Measurements from ENCODE around the gene LGALS3. TPM values are rescaled to one million over a fixed set of nuclear protein-coding genes. Genes with fewer than 3 reads are reported as not detected.

LGALS3 gene
- total RNA-seq, 4 donors from 2014 or later = 325 to 450 (median 349) TPM

DNA sequence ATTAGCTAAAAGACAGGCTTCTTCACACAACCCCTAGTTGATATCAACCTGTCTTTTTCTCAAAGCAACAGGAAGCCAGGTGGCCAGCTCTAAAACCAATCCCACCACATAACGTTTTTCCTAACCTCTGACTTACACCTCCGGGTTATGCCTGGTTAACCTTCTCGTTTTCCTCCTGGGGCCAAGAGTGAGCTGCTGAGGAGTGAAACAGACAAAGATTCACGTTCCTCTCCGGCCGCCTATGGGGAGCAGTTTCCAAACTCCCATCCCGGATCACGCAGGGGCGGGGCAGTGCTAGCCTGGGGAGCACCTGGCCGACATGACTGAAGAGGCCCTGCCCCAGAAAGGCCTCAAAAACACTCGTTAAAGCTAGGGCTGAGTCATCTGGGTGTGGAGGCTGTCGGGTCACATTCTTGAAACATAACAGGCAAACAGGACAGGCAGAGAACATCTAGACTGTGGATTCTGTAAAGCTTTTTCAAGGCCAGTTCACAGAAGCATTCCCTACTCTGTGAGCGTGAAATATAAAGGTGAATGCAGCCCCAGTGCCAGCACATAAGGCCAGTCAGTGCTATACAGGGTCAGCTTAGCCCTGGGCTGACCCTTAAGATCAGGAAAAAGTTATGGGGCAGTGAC, 25.9 kb upstream of the LGALS3 start:
- DNase-seq (ENCODE audit: low spot score) = peak; percentile 64
- ATAC-seq (ENCODE audit: low FRiP score) = peak; percentile 85
- TF ChIP-seq, protein P1, sequence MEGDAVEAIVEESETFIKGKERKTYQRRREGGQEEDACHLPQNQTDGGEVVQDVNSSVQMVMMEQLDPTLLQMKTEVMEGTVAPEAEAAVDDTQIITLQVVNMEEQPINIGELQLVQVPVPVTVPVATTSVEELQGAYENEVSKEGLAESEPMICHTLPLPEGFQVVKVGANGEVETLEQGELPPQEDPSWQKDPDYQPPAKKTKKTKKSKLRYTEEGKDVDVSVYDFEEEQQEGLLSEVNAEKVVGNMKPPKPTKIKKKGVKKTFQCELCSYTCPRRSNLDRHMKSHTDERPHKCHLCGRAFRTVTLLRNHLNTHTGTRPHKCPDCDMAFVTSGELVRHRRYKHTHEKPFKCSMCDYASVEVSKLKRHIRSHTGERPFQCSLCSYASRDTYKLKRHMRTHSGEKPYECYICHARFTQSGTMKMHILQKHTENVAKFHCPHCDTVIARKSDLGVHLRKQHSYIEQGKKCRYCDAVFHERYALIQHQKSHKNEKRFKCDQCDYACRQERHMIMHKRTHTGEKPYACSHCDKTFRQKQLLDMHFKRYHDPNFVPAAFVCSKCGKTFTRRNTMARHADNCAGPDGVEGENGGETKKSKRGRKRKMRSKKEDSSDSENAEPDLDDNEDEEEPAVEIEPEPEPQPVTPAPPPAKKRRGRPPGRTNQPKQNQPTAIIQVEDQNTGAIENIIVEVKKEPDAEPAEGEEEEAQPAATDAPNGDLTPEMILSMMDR (IDR thresholded peaks at IDR 0.05) = no peak

- ATAC-seq (ENCODE audit: low FRiP score) = no peak
- TF ChIP-seq, protein P1 (IDR thresholded peaks at IDR 0.05) = no peak
- DNase-seq (ENCODE audit: low spot score) = no peak
Observed at GRCh38 chr14:55103971-55104954, 24.8 kb upstream of the LGALS3 start.

DNA sequence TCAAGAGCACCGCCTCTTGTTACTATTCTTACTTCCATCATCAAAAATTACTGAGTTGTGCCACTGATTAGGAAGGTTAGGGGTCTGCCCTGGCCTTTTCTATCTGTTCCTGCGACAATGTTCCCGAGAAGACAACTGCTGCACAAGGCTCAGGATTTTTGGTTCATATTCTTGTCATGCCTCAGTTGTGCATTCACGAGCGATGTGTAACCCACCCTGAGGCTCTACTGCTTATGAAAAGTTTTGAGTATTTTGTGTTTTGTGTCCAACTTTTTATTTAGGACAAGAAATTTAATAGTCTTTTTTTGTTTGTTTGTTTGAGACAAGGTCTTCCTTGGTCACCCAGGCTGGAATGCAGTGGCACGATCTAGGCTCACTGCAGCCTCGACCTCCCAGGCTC, 23.1 kb upstream of the LGALS3 start:
- TF ChIP-seq, protein P1 (IDR thresholded peaks at IDR 0.05) = no peak
- ATAC-seq (ENCODE audit: low FRiP score) (no peak), DNase-seq (ENCODE audit: low spot score) (no peak)

DNA sequence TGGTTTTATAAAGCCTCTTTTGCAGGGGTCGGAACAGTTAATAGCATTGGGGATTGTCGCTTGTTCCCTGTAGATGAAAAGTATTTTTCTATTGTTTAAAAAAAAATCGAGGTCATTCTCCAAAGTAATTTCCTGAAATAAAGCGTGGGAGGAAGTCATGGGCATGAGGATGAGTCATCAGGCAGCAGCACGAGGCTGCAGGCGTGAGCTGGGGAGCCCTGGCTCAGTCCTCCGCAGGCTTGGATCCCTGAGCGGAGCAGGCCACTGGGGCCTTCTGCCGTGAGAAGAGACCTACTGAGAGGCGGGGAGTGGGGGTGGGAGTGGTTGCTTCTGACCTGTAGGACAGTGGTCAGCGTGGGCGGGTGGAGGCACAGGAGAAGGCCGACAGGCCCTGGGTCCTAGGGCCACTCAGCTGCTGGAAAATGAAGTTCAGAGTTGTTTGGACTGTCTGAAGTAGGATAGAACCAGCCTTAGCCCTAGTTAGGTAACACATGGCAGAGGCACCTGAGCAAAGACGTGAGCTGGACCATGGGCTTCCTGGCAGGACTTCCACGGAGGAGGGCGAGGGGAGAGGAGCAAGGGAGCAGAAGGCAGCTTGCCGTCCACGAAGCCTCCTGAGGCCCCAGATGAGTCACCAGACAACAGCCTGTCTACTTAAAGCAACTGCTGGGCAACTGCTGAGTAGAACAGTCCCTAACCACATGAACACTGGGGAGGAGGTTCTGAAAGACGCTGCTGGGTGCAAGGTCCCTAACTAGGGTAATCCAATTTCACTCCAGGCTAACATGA, 21.1 kb upstream of the LGALS3 start:
- TF ChIP-seq, protein P1 (IDR thresholded peaks at IDR 0.05) = no peak
- ATAC-seq (ENCODE audit: low FRiP score) (peak; percentile 86), DNase-seq (ENCODE audit: low spot score) (peak; percentile 55)

DNA sequence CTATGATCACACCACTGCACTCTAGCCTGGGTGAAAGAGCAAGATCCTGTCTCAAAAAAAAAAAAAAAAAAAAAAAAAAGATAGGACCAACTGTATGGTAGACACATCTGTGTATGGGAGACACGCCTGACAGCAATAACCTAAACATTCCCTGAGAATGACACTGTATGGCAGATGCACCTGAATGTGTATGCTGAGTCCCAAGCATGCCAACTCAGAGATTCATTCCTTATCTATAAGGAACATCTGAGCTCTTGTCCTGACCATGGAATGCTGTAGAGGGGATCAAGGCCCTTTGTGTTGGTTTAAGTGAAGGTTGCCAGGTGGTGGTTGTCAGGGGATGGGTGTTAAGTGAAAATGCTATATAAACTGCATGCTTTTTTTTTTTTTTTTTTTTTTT, 19.2 kb upstream of the LGALS3 start:
- DNase-seq (ENCODE audit: low spot score) (no peak), ATAC-seq (ENCODE audit: low FRiP score) (no peak)
- TF ChIP-seq, protein P1 (IDR thresholded peaks at IDR 0.05) = no peak

GRCh38 chr14:55111122-55111708, 17.8 kb upstream of the LGALS3 start:
- DNase-seq (ENCODE audit: low spot score) (no peak), ATAC-seq (ENCODE audit: low FRiP score) (no peak)
- TF ChIP-seq, protein P1 (IDR thresholded peaks at IDR 0.05) = no peak
